Erythroblast (primary cell): ENCODE results near the gene TNPO1.

Source experiments
- GATA1 ChIP-seq: IDR thresholded peaks from 2 replicates; pipeline ENCODE4 v1.6.1; 2011; ENCODE audit warnings: low read depth, mild to moderate bottlenecking, control low read depth, low read length, moderate library complexity
- POLR2A ChIP-seq: IDR thresholded peaks from 2 replicates; pipeline ENCODE4 v1.6.1; 2011; ENCODE audit warnings: mild to moderate bottlenecking, low read length

DNA sequence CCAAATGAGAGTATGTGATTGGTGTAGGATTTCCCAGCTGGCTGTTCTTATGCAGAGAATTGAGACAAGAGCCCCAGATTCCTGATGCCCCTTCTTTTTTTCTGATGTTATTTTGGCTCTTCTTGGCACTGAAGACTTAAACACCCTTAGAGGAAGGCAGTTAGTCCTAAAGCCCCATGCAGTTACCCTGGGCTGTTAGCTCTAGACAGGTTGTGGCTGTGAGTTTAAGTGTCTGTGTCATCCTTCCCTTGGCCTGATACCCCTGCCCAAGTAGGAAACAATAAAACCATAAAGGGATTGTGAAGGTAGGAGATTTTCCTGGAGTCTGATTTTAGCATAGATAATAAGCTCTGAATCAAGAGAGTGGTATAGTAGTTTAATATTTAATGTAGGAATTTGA is 13.2 kb downstream of the TNPO1 start:
- TF ChIP-seq POLR2A (no peak), GATA1 (no peak)
